Peyer's patch (tissue), 4 donors: ENCODE results near the gene LUC7L2.

ENCODE experiments used
- POLR2A ChIP-seq, 2 donors: fragments of 450-650 bp; IDR thresholded peaks; one replicate each; pipeline ENCODE4 v1.5.1; 2017; ENCODE audit warnings: antibody characterized with exemption in 2 of 2, mild to moderate bottlenecking in 2 of 2, moderate library complexity in 2 of 2
- TF ChIP-seq, protein P1 (sequence below), 6 experiments: fragments of 450-650 bp in 4 of 6; fragments of 200-600 bp in 2 of 6; sonication (generic) in 1 of 6; IDR thresholded peaks; one replicate each; pipeline ENCODE4 v1.5.1; 2017 to 2019; ENCODE audit warnings: antibody characterized with exemption in 6 of 6, mild to moderate bottlenecking in 3 of 6, moderate library complexity in 1 of 6

DNA sequence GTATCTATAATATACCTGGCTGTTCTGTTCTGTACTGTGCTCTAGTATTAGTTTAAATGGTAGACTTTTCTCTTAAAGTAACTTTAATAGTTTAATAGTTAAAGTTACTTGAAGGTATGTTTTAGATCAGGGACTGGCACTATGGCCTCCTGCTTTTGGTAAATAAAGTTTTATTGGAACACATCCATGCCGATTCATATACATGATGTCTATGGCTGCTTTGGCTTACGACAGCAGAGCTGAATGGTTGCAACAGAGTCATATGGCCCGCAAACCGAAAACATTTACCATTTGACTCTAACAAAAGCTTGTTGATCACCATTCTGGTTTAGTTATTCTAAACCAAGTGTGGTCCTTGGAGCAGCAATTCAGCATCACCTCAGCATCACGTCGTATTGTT, 6.7 kb downstream of the LUC7L2 start:
- TF ChIP-seq, protein P1, sequence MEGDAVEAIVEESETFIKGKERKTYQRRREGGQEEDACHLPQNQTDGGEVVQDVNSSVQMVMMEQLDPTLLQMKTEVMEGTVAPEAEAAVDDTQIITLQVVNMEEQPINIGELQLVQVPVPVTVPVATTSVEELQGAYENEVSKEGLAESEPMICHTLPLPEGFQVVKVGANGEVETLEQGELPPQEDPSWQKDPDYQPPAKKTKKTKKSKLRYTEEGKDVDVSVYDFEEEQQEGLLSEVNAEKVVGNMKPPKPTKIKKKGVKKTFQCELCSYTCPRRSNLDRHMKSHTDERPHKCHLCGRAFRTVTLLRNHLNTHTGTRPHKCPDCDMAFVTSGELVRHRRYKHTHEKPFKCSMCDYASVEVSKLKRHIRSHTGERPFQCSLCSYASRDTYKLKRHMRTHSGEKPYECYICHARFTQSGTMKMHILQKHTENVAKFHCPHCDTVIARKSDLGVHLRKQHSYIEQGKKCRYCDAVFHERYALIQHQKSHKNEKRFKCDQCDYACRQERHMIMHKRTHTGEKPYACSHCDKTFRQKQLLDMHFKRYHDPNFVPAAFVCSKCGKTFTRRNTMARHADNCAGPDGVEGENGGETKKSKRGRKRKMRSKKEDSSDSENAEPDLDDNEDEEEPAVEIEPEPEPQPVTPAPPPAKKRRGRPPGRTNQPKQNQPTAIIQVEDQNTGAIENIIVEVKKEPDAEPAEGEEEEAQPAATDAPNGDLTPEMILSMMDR (IDR thresholded peaks at IDR 0.05), result no peak
- no peak for TF ChIP-seq POLR2A (IDR thresholded peaks at IDR 0.05)
